Measurements from ENCODE around the gene FCMR.

FCMR gene

GRCh38 chr1:206880314-206880713, 41.4 kb downstream of the FCMR start:
- Histone ChIP-seq H3K4me3 (ENCODE audit: low read depth in 1 of 2, low read length in 2 of 2) (no peak overlapping the region), H3K9me3 (ENCODE audit: insufficient read depth, low read length, severe bottlenecking) (peaks cover 9% of the 10 kb centered on the region), H3K4me1 (ENCODE audit: insufficient read depth, low read length) (no peaks in the 10 kb centered on the region), H4K20me1 (ENCODE audit: insufficient read depth, low read length) (no peaks in the 10 kb centered on the region), H3K4me2 (ENCODE audit: insufficient read depth, low read length) (no peak overlapping the region), H3K36me3 (ENCODE audit: insufficient read depth, low read length) (no peaks in the 10 kb centered on the region), H2AFZ (ENCODE audit: low read depth, low read length) (no peak overlapping the region), H3K27ac (ENCODE audit: low read length) (no peak overlapping the region), H3K79me2 (ENCODE audit: insufficient read depth, low read length) (no peaks in the 10 kb centered on the region), H3K9ac (ENCODE audit: low read depth, low read length) (no peak overlapping the region), H3K27me3 (ENCODE audit: insufficient read depth, low read length, poor library complexity) (no peaks in the 10 kb centered on the region)
- DNase-seq, result no peak
- ATAC-seq (ENCODE audit: insufficient read depth, low read depth), result no peak
- TF ChIP-seq EZH2 (IDR thresholded peaks at IDR 0.05; ENCODE audit: borderline replicate concordance, low read depth, low read length, severe bottlenecking) (no peak), CTCF (IDR thresholded peaks at IDR 0.05; ENCODE audit: borderline replicate concordance, extremely low read depth, low read length, poor library complexity, severe bottlenecking) (no peak)

- H3K4me3 ChIP-seq (ENCODE audit: low read depth in 1 of 2, low read length in 2 of 2), result no peak overlapping the region
- no peak for TF ChIP-seq EZH2 (IDR thresholded peaks at IDR 0.05; ENCODE audit: borderline replicate concordance, low read depth, low read length, severe bottlenecking)
- peak; percentile 37 for TF ChIP-seq CTCF (IDR thresholded peaks at IDR 0.05; ENCODE audit: borderline replicate concordance, extremely low read depth, low read length, poor library complexity, severe bottlenecking)
- peaks cover 9% of the 10 kb centered on the region for H3K9me3 ChIP-seq (ENCODE audit: insufficient read depth, low read length, severe bottlenecking)
- H3K9ac ChIP-seq (ENCODE audit: low read depth, low read length), result no peak overlapping the region
- H2AFZ ChIP-seq (ENCODE audit: low read depth, low read length), result no peak overlapping the region
- H3K36me3 ChIP-seq (ENCODE audit: insufficient read depth, low read length), result no peaks in the 10 kb centered on the region
- no peak for ATAC-seq (ENCODE audit: insufficient read depth, low read depth)
- no peak overlapping the region for H3K27ac ChIP-seq (ENCODE audit: low read length)
- H4K20me1 ChIP-seq (ENCODE audit: insufficient read depth, low read length), result no peaks in the 10 kb centered on the region
- H3K4me2 ChIP-seq (ENCODE audit: insufficient read depth, low read length), result no peak overlapping the region
- no peaks in the 10 kb centered on the region for H3K4me1 ChIP-seq (ENCODE audit: insufficient read depth, low read length)
- no peak for DNase-seq
- H3K79me2 ChIP-seq (ENCODE audit: insufficient read depth, low read length), result no peaks in the 10 kb centered on the region
- H3K27me3 ChIP-seq (ENCODE audit: insufficient read depth, low read length, poor library complexity), result no peaks in the 10 kb centered on the region
These were observed 43.3 kb downstream of the FCMR start for GRCh38 chr1:206878456-206878855.

GRCh38 chr1:206875752-206876377, 45.9 kb downstream of the FCMR start:
- Histone ChIP-seq H3K36me3 (ENCODE audit: insufficient read depth, low read length) (no peaks in the 10 kb centered on the region), H3K9ac (ENCODE audit: low read depth, low read length) (no peak overlapping the region), H3K79me2 (ENCODE audit: insufficient read depth, low read length) (no peaks in the 10 kb centered on the region), H3K4me1 (ENCODE audit: insufficient read depth, low read length) (no peaks in the 10 kb centered on the region), H4K20me1 (ENCODE audit: insufficient read depth, low read length) (no peaks in the 10 kb centered on the region), H3K27me3 (ENCODE audit: insufficient read depth, low read length, poor library complexity) (no peaks in the 10 kb centered on the region), H3K9me3 (ENCODE audit: insufficient read depth, low read length, severe bottlenecking) (peaks cover 9% of the 10 kb centered on the region), H3K27ac (ENCODE audit: low read length) (no peak overlapping the region), H3K4me3 (ENCODE audit: low read depth in 1 of 2, low read length in 2 of 2) (no peak overlapping the region), H3K4me2 (ENCODE audit: insufficient read depth, low read length) (no peak overlapping the region), H2AFZ (ENCODE audit: low read depth, low read length) (no peak overlapping the region)
- no peak for DNase-seq
- ATAC-seq (ENCODE audit: insufficient read depth, low read depth), result no peak
- TF ChIP-seq CTCF (IDR thresholded peaks at IDR 0.05; ENCODE audit: borderline replicate concordance, extremely low read depth, low read length, poor library complexity, severe bottlenecking) (no peak), EZH2 (IDR thresholded peaks at IDR 0.05; ENCODE audit: borderline replicate concordance, low read depth, low read length, severe bottlenecking) (no peak)

All from DND-41 (cell line).